ENCODE data around the gene TMEM255A. TPM values are rescaled to one million over a fixed set of nuclear protein-coding genes. Genes with fewer than 3 reads are reported as not detected.

The TMEM255A gene
- total RNA-seq, 1 experiment from 2014 or later = 0.31 TPM

DNA sequence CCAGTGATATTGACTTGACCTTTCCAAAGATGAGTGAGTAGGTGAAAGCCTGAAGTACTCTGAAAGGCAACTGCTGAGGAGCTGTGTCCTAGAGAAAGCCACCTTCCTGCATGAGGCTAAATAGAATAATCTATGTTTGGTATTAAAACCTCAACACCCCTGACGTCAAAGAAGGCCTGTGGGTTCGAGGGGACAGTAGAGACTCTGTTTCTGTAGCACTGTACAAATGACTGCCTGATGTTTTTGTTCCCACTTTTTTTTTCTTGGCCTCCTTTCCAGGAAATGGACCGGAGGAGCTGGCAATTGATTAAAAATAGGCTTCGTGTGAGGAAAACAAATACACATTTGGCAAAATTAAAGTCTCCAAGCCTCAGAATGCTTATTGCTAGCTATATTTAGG is 29.5 kb downstream of the TMEM255A start:
- no peaks in the 10 kb centered on the region for H3K9me3 ChIP-seq (ENCODE audit: control insufficient read depth, insufficient read depth, low read depth, low read length)
- ATAC-seq (no peak), DNase-seq (ENCODE audit: low read depth, low spot score) (no peak)
- POLR2A ChIA-PET = no interaction called here
- no peaks in the 10 kb centered on the region for H3K4me1 ChIP-seq (ENCODE audit: control insufficient read depth, insufficient read depth, low read length)
- no TSS peak for BruUV-seq (replicated peaks)
- CTCF ChIA-PET = no interaction called here
- TF ChIP-seq, protein P1, sequence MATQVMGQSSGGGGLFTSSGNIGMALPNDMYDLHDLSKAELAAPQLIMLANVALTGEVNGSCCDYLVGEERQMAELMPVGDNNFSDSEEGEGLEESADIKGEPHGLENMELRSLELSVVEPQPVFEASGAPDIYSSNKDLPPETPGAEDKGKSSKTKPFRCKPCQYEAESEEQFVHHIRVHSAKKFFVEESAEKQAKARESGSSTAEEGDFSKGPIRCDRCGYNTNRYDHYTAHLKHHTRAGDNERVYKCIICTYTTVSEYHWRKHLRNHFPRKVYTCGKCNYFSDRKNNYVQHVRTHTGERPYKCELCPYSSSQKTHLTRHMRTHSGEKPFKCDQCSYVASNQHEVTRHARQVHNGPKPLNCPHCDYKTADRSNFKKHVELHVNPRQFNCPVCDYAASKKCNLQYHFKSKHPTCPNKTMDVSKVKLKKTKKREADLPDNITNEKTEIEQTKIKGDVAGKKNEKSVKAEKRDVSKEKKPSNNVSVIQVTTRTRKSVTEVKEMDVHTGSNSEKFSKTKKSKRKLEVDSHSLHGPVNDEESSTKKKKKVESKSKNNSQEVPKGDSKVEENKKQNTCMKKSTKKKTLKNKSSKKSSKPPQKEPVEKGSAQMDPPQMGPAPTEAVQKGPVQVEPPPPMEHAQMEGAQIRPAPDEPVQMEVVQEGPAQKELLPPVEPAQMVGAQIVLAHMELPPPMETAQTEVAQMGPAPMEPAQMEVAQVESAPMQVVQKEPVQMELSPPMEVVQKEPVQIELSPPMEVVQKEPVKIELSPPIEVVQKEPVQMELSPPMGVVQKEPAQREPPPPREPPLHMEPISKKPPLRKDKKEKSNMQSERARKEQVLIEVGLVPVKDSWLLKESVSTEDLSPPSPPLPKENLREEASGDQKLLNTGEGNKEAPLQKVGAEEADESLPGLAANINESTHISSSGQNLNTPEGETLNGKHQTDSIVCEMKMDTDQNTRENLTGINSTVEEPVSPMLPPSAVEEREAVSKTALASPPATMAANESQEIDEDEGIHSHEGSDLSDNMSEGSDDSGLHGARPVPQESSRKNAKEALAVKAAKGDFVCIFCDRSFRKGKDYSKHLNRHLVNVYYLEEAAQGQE (IDR thresholded peaks at IDR 0.05; ENCODE audit: insufficient read depth in 1 of 2, low read depth in 2 of 2, low read length in 1 of 2) = no peak
- TF ChIP-seq POLR2AphosphoS5 (IDR thresholded peaks at IDR 0.05; ENCODE audit: low read depth, low read length) (no peak), SIN3A (IDR thresholded peaks at IDR 0.05; ENCODE audit: borderline replicate concordance, insufficient read depth, low read depth, low read length) (no peak), TCF7L2 (IDR thresholded peaks at IDR 0.05; ENCODE audit: low read depth, low read length) (no peak), CTCF (IDR thresholded peaks at IDR 0.05) (no peak)
- H3K27ac ChIP-seq (ENCODE audit: low read length) = no peak overlapping the region
- no peak overlapping the region for H3K4me3 ChIP-seq (ENCODE audit: low read depth in 2 of 2, low read length in 2 of 2)
- H3K36me3 ChIP-seq (ENCODE audit: control insufficient read depth, insufficient read depth, low read length) = no peaks in the 10 kb centered on the region
- in situ Hi-C loops (cut with HindIII; ENCODE audit: low pct_unique_long_range_greater_than_20kb, low sequenced_read_pairs) = no loop called here
- 0 out of 2 replicates have a peak, but pooled peaks cover 3% of the 10 kb centered on the region for H3K27me3 ChIP-seq (ENCODE audit: control insufficient read depth, insufficient read depth, low read length)
- intact Hi-C loops (cut with micrococcal nuclease; ENCODE audit: unreplicated experiment) = no loop called here

GRCh38 chrX:120281021-120281624 is 30.1 kb downstream of the TMEM255A start:
- Histone ChIP-seq H3K9me3 (ENCODE audit: control insufficient read depth, insufficient read depth, low read depth, low read length) (no peaks in the 10 kb centered on the region), H3K4me1 (ENCODE audit: control insufficient read depth, insufficient read depth, low read length) (no peaks in the 10 kb centered on the region), H3K4me3 (ENCODE audit: low read depth in 2 of 2, low read length in 2 of 2) (no peak overlapping the region), H3K27me3 (ENCODE audit: control insufficient read depth, insufficient read depth, low read length) (0 out of 2 replicates have a peak, but pooled peaks cover 3% of the 10 kb centered on the region), H3K27ac (ENCODE audit: low read length) (no peak overlapping the region), H3K36me3 (ENCODE audit: control insufficient read depth, insufficient read depth, low read length) (no peaks in the 10 kb centered on the region)
- intact Hi-C loops (cut with micrococcal nuclease; ENCODE audit: unreplicated experiment) (no loop called here), in situ Hi-C loops (cut with HindIII; ENCODE audit: low pct_unique_long_range_greater_than_20kb, low sequenced_read_pairs) (no loop called here)
- DNase-seq (ENCODE audit: low read depth, low spot score) (no peak), ATAC-seq (no peak)
- ChIA-PET POLR2A (no interaction called here), CTCF (no interaction called here)
- BruUV-seq (replicated peaks) = no TSS peak
- no peak for TF ChIP-seq CTCF (IDR thresholded peaks at IDR 0.05)
- TF ChIP-seq POLR2AphosphoS5 (IDR thresholded peaks at IDR 0.05; ENCODE audit: low read depth, low read length) = no peak
- no peak for TF ChIP-seq SIN3A (IDR thresholded peaks at IDR 0.05; ENCODE audit: borderline replicate concordance, insufficient read depth, low read depth, low read length)
- TF ChIP-seq, protein P1 (IDR thresholded peaks at IDR 0.05; ENCODE audit: insufficient read depth in 1 of 2, low read depth in 2 of 2, low read length in 1 of 2) = no peak
- no peak for TF ChIP-seq TCF7L2 (IDR thresholded peaks at IDR 0.05; ENCODE audit: low read depth, low read length)

Measured in Panc1 (cell line).